ENCODE data around the gene ATP6V0C.
A peak's percentile ranks its signal among the peaks of the same experiment; 100 is the strongest.

DNA sequence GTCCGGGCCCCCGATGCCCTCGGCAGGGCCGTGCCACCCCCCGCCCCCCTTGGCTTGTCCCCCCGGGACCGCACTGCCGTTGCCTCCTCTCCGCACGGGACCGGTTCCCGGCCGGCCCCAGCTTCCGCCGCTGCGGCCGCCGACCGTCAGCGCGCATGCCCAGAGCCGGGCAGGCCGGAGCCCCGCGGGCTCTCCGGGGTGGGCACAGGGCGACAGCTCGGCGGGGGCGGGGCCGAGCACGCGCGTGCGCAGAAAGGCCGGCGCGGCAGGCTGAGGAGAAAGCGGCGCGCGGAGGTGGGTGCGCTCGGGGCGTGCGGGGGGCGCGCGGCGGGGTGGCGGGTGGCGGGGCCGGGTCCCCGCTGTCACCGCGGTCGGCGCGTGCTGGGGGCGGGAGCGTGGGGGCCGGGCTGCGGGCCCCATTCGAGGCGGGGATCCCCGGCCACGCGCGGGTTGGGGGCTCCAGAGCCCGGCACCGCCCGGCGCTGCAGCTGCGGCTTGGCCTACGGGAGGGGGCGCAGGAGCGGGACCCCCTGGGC lies 38.8 kb upstream of the ATP6V0C start, which contains the start of gene TBC1D24:
- TF ChIP-seq POLR2A (IDR thresholded peaks at IDR 0.05), result peak; percentile 72
- TF ChIP-seq, protein P1, sequence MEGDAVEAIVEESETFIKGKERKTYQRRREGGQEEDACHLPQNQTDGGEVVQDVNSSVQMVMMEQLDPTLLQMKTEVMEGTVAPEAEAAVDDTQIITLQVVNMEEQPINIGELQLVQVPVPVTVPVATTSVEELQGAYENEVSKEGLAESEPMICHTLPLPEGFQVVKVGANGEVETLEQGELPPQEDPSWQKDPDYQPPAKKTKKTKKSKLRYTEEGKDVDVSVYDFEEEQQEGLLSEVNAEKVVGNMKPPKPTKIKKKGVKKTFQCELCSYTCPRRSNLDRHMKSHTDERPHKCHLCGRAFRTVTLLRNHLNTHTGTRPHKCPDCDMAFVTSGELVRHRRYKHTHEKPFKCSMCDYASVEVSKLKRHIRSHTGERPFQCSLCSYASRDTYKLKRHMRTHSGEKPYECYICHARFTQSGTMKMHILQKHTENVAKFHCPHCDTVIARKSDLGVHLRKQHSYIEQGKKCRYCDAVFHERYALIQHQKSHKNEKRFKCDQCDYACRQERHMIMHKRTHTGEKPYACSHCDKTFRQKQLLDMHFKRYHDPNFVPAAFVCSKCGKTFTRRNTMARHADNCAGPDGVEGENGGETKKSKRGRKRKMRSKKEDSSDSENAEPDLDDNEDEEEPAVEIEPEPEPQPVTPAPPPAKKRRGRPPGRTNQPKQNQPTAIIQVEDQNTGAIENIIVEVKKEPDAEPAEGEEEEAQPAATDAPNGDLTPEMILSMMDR (IDR thresholded peaks at IDR 0.05), result no peak
